HG03432 (cell line): ENCODE results near the gene PPFIA1.

Source experiments
- ATAC-seq: cut with Tn5 transposase; IDR thresholded peaks from one replicate; pipeline ENCODE4 v1.9.1; 2021; ENCODE audit warnings: mild to moderate bottlenecking, moderate library complexity; ENCODE audit not compliant: unreplicated experiment

Gene PPFIA1

GRCh38 chr11:70270104-70270876, at the start of gene PPFIA1:
TSS of gene PPFIA1 (plus strand) at chr11:70270690. CDS start at chr11:70272173, 1,483 bp downstream.
- ATAC-seq: peak; percentile 91

- ATAC-seq: no peak
Observed at GRCh38 chr11:70220920-70221319, 49.6 kb upstream of the PPFIA1 start.

- ATAC-seq: no peak
Observed at GRCh38 chr11:70225681-70226177, 44.8 kb upstream of the PPFIA1 start.

- ATAC-seq: no peak
Observed at GRCh38 chr11:70226183-70226582, 44.3 kb upstream of the PPFIA1 start.

- no peak for ATAC-seq
Observed at GRCh38 chr11:70226967-70227366, 43.5 kb upstream of the PPFIA1 start.

DNA sequence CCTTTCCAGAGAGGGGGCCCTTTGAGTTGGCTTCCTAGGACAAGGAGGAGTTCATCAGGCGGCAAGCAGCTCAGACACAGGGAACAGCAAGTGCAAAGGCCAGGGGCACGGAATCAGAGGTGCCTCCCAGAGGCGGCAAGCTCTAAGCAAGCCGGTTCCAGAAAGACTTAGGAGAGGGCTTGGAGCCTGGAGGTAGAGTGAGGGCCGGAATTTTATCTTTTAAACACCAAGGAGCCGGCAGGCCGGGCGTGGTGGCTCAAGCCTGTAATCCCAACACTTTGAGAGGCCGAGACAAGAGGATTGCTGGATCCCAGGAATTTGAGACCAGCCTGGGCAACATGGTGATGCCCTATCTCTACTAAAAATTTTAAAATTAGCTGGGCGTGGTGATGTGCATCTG, 40.8 kb upstream of the PPFIA1 start:
- no peak for ATAC-seq

GRCh38 chr11:70230151-70230839, 40.2 kb upstream of the PPFIA1 start:
- ATAC-seq: no peak

DNA sequence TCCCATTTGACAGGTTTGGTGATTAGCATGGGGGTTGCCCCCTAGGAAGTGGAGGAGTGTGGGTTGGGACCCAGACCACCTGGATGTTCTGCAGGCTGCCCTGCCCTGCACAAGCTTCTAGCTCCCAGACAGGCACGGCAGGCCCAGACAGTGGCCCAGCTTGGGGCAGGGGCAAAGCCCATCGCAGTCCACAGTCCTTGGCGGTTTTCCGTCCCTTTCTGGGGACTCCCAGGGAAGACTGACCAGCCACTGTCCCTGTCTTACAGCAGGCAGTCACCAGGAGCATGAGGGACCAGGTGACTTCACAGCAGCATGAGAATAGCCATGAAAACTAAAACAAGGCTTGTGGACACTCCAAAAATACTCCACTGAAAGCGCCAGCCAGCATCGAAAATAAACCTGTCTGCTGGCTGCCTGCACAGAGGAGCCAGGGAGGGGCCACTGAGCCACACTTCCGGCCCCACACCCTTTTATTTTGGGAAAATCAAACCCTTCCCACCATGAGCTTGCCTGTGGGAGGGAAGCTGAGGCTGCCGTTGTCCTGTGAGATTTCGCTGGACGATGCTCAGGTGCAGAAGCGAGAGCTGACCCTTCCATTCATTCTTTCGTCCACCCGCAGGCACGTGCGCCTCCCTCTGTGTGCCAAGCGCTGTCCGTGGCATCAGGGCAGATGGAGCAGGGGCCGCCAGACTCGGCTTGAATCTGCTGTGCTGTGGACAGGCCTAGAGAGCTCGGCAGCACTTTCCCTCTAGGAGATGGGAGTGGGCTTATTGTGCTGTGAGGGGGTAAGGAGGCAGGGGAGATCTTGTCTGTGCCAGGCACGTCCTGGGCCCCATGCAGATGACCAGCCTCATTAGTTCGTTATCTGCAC, 39.4 kb upstream of the PPFIA1 start:
- ATAC-seq: no peak

DNA sequence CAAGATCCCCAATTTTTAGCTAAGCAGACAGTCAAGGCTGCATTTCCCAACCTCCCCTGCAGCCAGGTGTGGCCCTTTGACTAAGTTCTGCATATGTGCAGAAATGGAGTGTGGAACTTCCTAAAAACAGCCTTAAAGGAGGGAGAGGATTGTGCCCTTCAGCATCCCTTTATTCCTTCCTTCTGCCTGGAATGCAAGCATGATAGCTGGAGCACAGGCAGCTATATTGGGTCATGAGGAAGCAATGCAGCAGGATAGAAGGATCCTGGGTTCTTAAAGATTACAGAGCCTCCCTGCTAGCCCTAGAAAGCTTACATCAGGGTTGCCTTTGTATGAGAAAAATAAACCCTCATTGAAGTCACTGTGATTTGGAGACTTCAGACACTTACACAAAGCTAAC, 37.5 kb upstream of the PPFIA1 start:
- no peak for ATAC-seq

DNA sequence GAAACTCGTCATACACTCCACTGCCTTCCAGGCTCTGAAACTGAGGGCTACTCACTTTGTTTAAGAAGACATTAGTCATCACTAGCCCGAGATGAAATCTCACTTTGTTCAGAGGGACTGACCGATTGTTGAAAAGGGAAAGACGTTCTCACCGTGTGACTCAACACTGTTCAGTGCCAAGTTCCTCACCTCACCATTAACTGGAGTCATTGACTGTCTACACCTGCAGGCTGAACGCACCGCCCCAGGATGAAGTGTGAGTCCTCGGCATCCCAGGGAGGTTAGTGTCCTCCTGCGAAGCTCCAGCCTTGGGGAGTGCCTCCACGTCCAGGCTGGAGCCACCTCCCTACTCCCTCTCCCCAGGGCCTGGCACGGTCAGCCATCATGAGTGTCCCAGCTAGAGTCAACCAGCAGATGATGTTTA, 37.0 kb upstream of the PPFIA1 start:
- ATAC-seq: no peak

DNA sequence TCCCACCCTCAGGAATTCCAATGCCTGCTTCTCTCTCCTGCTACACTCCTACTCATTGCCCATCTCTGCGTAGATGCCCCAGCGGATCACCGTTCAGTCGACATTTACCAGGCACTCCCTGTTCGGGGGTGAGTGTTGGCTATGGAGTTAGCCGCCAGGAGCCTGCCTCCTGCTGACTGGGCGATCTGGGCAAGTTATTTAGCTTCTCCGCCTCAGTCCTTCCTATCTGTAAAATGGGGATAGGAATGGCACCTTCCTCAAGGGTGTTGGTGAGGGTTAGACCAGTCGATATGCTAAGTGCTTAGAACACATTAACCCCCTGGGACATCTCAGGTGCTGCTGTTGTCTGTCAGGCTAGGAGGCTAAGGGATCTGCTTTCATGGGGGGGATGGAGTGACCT, 36.5 kb upstream of the PPFIA1 start:
- no peak for ATAC-seq

GRCh38 chr11:70240337-70240736, 30.2 kb upstream of the PPFIA1 start:
- ATAC-seq: no peak

DNA sequence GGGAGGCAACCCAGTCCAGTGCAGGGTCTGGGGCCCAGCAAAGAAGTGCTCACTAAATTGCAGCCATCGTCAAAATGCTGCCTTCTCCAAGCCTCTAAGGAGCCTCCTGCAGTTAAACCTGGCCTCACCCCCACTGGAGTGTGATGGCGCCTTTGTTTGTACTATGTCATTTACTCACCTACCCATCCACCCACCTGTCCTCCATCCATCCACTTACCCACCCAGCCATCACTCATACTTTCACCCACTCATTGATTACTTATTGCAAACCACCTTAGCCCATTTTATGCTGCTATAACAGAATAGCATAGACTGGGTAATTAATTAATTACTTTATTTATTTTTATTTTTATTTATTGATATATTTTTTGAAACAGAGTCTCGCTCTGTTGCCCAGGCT, 28.8 kb upstream of the PPFIA1 start:
- ATAC-seq: no peak

DNA sequence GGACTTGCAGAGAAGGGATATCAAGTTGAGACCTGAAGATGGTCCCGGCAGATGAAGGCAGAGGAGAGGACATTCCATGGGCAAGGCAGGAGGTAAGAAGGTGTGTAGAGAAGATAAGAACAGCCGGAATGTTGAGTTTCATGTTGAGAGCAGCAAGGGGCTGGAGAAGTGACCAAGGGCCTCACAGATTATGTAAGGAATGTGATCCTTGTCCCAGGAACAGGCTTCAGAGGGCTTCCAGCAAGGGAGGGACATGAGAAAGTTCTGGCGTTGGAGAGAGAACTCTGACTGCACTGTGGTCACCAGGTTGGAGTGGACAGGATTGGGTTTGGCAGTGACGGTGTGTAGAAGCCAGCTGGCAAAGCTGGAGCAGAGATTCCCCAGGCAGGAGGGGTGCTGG, 27.6 kb upstream of the PPFIA1 start:
- no peak for ATAC-seq

GRCh38 chr11:70243912-70244652, 26.4 kb upstream of the PPFIA1 start:
- ATAC-seq: no peak

GRCh38 chr11:70244698-70245097, 25.8 kb upstream of the PPFIA1 start:
- no peak for ATAC-seq

DNA sequence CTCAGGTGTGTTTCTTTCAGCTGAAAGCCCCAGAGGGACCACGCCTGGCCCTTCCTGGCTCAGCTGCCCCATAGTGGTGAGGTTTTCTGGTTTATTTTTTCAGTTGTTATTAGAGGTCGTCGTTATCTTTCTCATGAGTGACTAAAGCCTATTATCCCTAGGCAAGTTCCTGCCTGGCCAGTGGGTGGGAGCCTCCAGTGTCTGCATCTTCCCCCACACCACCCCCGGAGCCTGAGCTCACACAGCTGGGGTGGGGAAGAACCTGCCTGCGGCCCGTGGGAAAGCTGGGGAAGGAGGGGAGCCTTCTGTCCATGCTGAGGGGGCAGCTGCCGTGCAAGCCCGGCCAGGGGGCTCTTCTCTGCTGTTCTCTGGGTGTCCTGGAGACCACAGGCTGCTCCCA, 24.3 kb upstream of the PPFIA1 start:
- ATAC-seq: no peak

- no peak for ATAC-seq
Observed at GRCh38 chr11:70247042-70247709, 23.3 kb upstream of the PPFIA1 start.

DNA sequence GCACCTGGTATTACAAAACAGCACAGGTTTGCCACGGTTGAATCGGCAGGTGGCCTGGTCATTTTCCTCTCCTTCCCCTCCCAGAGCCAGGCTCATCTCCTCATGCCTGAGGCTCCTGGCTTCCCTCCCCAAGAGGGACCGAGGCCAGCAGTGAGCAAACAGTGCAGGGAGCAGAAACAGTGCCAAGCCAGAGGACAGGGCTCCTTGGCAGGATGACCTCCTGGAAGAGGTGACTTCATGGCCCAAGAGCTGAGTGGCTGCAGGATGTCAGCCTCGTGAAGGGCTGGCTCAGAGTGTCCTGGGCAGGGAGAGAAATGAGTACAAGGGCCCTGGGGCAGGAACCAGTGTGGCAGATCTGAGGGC, 22.8 kb upstream of the PPFIA1 start:
- no peak for ATAC-seq
